ENCODE results near the gene METTL22.

The METTL22 gene

GRCh38 chr16:8696880-8697279 lies 75.4 kb downstream of the METTL22 start:
- DNase-seq (ENCODE audit: low spot score): no peak

- no peak for DNase-seq (ENCODE audit: low spot score)
These were observed 76.5 kb downstream of the METTL22 start for GRCh38 chr16:8697965-8698364.

Data from activated CD4-positive, alpha-beta T cell treated with anti-CD3 and anti-CD28 coated beads, Interleukin-2, Interleukin-4, amounts not matched to agents 100 ng/mL and 50 ng/mL, durations not matched to agents 16 hours and 8 hours (primary cell).